NT2/D1 (cell line): ENCODE data around the gene RUNX2.

Source experiments
- DNase-seq: peaks from one replicate; pipeline ENCODE4 v3.0.0-alpha.2; 2011; ENCODE audit warnings: low read depth, low spot score
- H3K27me3 ChIP-seq: 2 replicates; pipeline ENCODE4 v1.6.0; 2011; ENCODE audit warnings: mild to moderate bottlenecking; ENCODE audit not compliant: insufficient read length, insufficient read depth
- H3K36me3 ChIP-seq: 2 replicates; pipeline ENCODE4 v1.6.1; 2011; ENCODE audit warnings: mild to moderate bottlenecking, low read length, mixed read lengths; ENCODE audit not compliant: insufficient read depth, insufficient read length
- H3K4me1 ChIP-seq: 2 replicates; pipeline ENCODE4 v1.5.1; 2011; ENCODE audit not compliant: insufficient read depth, insufficient read length
- H3K4me3 ChIP-seq: 2 replicates; pipeline ENCODE4 v1.5.1; 2011; ENCODE audit warnings: low read depth; ENCODE audit not compliant: insufficient read length
- H3K9ac ChIP-seq: 2 replicates; pipeline ENCODE4 v1.6.0; 2011; ENCODE audit warnings: low read depth; ENCODE audit not compliant: insufficient read length
- H3K9me3 ChIP-seq: 2 replicates; pipeline ENCODE4 v1.5.1; 2011; ENCODE audit warnings: mild to moderate bottlenecking, low read length; ENCODE audit not compliant: insufficient read depth
- SUZ12 ChIP-seq: IDR thresholded peaks from 2 replicates; pipeline ENCODE4 v1.6.1; 2011; ENCODE audit not compliant: insufficient read length, insufficient read depth; ENCODE audit errors: extremely low read depth
- YY1 ChIP-seq: IDR thresholded peaks from 2 replicates; pipeline ENCODE4 v1.6.1; 2011; ENCODE audit not compliant: insufficient read length, insufficient read depth
- ZNF274 ChIP-seq: IDR thresholded peaks from 2 replicates; pipeline ENCODE4 v1.6.1; 2011; ENCODE audit warnings: mild to moderate bottlenecking, low read depth, low read length

RUNX2 gene

DNA sequence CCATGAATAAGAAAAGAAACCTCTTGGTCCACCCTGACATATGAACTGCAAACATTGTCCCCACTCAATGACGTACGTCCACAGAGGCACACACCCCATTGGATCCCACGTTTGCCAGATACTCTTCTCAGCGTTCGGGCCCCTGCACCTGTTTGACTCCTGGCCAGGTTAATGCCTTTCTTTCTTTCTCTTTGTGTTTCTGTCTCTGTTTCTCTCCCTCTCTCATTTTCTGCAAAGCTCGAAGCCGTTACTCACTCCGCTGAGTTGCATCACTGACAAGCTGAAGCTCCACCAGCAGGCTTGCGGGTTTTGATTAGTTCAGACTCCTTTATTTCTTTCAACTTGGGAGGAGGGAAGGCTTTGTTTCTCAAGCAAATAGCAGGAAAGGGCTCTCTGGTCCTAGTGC, 185.1 kb downstream of the RUNX2 start:
- DNase-seq: no peak
- H3K4me1 ChIP-seq: peaks cover 6% of the 10 kb centered on the region
- peaks cover 12% of the 10 kb centered on the region for H3K36me3 ChIP-seq
- H3K4me3 ChIP-seq: no peak overlapping the region
- TF ChIP-seq YY1 (no peak), ZNF274 (no peak), SUZ12 (no peak)
- no peaks in the 10 kb centered on the region for H3K27me3 ChIP-seq
- no peak overlapping the region for H3K9ac ChIP-seq
- H3K9me3 ChIP-seq: no peaks in the 10 kb centered on the region

DNA sequence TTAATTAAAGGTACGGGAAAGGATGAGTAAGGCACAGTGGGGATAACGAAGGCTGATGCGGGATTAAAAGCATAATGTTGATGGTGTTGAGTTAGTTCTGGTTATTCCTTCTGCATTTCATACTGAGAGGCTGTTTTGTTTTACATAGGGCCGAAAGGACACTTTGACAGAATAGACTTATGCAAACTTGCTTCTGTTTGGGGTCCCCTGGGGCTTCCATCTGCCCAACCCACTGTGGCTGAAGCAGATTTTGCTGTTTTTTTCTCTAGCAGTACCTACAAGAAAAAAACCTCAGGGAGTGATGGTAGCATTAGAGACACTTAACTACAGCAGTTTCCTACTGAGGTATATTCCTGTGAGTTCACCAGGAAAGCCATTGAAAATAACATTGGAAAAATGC, 185.7 kb downstream of the RUNX2 start:
- Histone ChIP-seq H3K36me3 (peaks cover 12% of the 10 kb centered on the region), H3K4me1 (peaks cover 6% of the 10 kb centered on the region), H3K9me3 (no peaks in the 10 kb centered on the region), H3K4me3 (no peak overlapping the region), H3K9ac (no peak overlapping the region), H3K27me3 (no peaks in the 10 kb centered on the region)
- DNase-seq: no peak
- TF ChIP-seq SUZ12: no peak
- no peak for TF ChIP-seq ZNF274
- no peak for TF ChIP-seq YY1

DNA sequence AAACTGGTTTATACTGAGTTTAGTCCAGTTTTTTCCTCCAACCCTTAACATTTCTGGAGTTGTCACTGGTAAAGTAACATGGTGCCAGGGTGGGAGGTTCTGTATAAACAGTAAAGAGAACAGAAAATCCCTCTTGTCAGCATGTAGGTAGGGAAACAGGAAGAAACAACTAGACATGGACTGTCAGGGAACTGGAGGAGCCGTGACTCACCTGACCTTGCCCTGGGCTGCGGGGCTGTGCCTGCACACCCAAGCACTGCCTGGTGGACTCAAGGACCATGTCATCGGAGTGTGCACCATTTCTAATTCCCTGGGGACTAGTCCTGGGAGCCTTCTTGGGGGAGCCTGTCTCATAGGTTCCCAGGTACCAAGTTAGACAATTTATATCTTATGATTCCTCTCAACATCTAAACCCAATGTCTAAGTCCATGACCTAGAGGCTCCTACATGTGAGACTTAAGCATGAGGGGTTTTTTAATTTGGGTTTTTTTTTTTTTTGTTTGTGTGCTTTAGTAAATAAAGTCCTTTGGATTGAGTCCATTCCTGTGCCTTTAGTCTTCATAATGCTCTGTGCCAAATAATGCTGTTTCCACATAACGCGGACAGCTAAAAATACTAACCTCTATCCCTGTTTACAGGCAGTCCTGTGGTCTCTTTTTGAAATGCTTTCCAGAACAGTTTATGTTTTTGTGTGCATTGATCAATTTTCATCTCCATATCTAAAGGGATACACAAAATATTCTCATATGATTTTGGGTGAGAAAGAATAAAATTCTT, 186.5 kb downstream of the RUNX2 start:
- no peaks in the 10 kb centered on the region for H3K9me3 ChIP-seq
- peaks cover 6% of the 10 kb centered on the region for H3K4me1 ChIP-seq
- H3K27me3 ChIP-seq: no peaks in the 10 kb centered on the region
- DNase-seq: no peak
- TF ChIP-seq YY1 (no peak), ZNF274 (no peak), SUZ12 (no peak)
- H3K9ac ChIP-seq: no peak overlapping the region
- H3K36me3 ChIP-seq: peaks cover 12% of the 10 kb centered on the region
- H3K4me3 ChIP-seq: no peak overlapping the region

DNA sequence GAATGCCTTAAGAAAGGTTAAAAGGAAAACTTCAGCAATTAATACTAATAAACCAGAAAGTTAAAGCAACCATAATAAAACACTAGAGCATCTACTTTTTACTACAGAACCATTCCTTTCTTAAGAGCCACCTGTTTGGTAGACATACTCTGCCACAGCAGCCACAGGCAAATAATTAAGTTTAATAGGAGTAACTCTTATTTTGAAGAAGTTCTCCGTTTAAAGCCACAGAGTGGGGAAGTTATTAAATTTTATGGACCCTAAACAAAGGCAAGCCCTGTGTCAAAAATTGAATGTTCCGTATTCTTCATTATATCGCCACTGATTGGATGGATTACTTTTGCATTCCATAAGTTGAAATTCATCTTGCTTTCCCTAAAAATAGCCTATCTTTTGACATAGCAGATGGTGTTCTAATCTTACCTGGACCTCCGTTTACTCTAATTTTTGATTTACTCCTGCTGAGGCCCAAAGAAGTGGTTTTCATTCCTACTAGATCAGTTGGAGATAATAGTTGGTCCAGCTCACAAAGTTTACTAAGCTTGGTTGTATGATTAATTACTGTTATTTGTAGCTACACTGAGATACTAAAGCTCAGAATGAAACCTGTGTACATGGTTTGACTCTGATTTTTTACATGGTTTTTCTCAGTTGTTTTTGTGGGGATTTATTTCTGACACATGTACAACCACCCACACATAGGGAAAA, 190.0 kb downstream of the RUNX2 start:
- H3K4me1 ChIP-seq: no peaks in the 10 kb centered on the region
- peaks cover 2% of the 10 kb centered on the region for H3K36me3 ChIP-seq
- TF ChIP-seq YY1: no peak
- TF ChIP-seq ZNF274: no peak
- no peak for TF ChIP-seq SUZ12
- H3K4me3 ChIP-seq: no peak overlapping the region
- H3K9ac ChIP-seq: no peak overlapping the region
- H3K27me3 ChIP-seq: no peaks in the 10 kb centered on the region
- H3K9me3 ChIP-seq: no peaks in the 10 kb centered on the region
- DNase-seq: no peak

DNA sequence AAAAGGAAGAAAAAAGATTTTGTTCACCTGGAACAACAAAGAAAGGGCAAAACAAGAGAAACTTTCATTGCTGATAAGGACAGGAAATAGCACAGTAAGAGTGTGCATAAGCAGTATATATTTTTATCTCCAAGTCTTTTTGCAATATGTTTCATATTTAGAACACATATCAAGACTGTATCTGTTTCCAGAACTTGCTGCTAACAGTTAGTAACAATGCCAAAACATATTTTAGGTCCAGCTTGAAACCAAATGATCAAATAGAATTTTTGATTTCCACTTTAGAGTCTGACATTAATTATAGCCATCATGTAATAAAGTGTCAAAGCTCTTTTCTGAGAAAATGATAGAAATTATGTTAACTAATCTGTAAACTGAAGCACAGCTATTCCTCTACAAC, 193.1 kb downstream of the RUNX2 start:
- TF ChIP-seq YY1 (no peak), SUZ12 (no peak), ZNF274 (no peak)
- no peaks in the 10 kb centered on the region for H3K27me3 ChIP-seq
- H3K4me3 ChIP-seq: no peak overlapping the region
- H3K9ac ChIP-seq: no peak overlapping the region
- DNase-seq: no peak
- no peaks in the 10 kb centered on the region for H3K36me3 ChIP-seq
- no peaks in the 10 kb centered on the region for H3K9me3 ChIP-seq
- no peaks in the 10 kb centered on the region for H3K4me1 ChIP-seq

DNA sequence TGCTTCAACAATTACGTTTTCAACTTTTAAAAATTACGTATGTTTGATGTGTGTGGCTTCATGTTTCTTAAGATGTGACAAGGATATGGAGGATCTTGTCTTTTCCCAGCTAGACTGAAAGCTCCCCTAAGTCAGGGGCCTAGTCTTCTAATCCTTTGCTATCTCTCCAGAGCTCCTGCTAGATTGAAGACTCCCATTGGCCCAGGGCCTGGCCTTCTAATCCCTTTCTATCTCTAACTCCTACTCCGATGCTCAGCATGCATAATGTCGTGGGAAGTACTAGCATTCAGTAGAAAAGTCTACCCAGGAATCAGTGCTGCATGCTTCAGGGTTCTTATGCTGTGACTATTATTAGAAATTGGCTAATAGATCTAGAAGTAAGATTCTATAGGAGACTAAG, 194.4 kb downstream of the RUNX2 start:
- Histone ChIP-seq H3K9ac (no peak overlapping the region), H3K27me3 (no peaks in the 10 kb centered on the region), H3K36me3 (no peaks in the 10 kb centered on the region), H3K9me3 (no peaks in the 10 kb centered on the region), H3K4me3 (no peak overlapping the region), H3K4me1 (no peaks in the 10 kb centered on the region)
- TF ChIP-seq YY1 (no peak), ZNF274 (no peak), SUZ12 (no peak)
- no peak for DNase-seq

DNA sequence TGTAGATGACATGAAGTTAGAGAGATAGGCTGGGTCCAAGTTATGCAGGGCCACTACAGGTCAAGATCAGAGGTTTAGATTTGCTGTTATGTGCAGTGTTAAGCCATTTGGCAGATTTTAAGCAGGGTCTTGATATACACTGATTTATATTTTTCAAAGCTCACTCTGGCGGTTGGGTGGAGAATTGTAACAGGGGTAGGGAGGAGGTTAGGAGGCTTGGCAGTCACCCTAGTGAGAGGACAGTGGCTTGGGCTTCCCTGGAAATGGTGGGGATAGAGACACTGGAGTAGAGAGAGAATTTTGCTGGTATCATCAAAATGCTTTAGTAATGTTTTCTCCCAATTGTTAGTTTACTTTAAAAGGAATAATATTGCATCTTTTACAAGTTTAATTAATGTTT, 199.1 kb downstream of the RUNX2 start:
- no peak for DNase-seq
- Histone ChIP-seq H3K4me1 (no peaks in the 10 kb centered on the region), H3K36me3 (no peaks in the 10 kb centered on the region), H3K9ac (no peak overlapping the region), H3K27me3 (no peaks in the 10 kb centered on the region), H3K9me3 (no peaks in the 10 kb centered on the region), H3K4me3 (no peak overlapping the region)
- TF ChIP-seq SUZ12 (no peak), YY1 (no peak), ZNF274 (no peak)
